Skeletal muscle tissue (tissue), 4 donors: ENCODE data around the gene PLGRKT. TPM values are rescaled to one million over a fixed set of nuclear protein-coding genes. Genes with fewer than 3 reads are reported as not detected.
"Not testable (repeated sequence)": the region's sequence is repeated elsewhere in the genome, so short reads cannot be mapped to it uniquely, and the experiment has no call there.

Experiments
- H3K27ac ChIP-seq: one replicate; pipeline ENCODE4 v1.7.0; 2013; ENCODE audit warnings: mild to moderate bottlenecking, low read depth, low read length, inconsistent platforms
- H3K27me3 ChIP-seq, 3 donors: one replicate each; pipeline ENCODE4 v1.7.0; 2013; ENCODE audit warnings: low read length in 3 of 3; ENCODE audit not compliant: control insufficient read depth in 3 of 3, insufficient read depth in 3 of 3
- H3K36me3 ChIP-seq, 3 donors: one replicate each; pipeline ENCODE4 v1.7.0; 2013; ENCODE audit warnings: low read length in 3 of 3; ENCODE audit not compliant: control insufficient read depth in 3 of 3, insufficient read depth in 3 of 3
- H3K4me1 ChIP-seq, 3 donors: one replicate each; pipeline ENCODE4 v1.7.0; 2013; ENCODE audit warnings: low read length in 3 of 3, mild to moderate bottlenecking in 3 of 3; ENCODE audit not compliant: control insufficient read depth in 3 of 3, insufficient read depth in 3 of 3
- H3K4me3 ChIP-seq, 3 donors: one replicate each; pipeline ENCODE4 v1.7.0; 2013; ENCODE audit warnings: low read length in 3 of 3
- H3K9ac ChIP-seq, 3 donors: one replicate each; pipeline ENCODE4 v1.7.0; 2013; ENCODE audit warnings: low read length in 3 of 3, mild to moderate bottlenecking in 3 of 3, moderate library complexity in 2 of 3, low read depth in 1 of 3
- H3K9me3 ChIP-seq, 3 donors: one replicate each; pipeline ENCODE4 v1.7.0; 2013; ENCODE audit warnings: low read length in 3 of 3; ENCODE audit not compliant: control insufficient read depth in 3 of 3
- total RNA-seq: library from RNA; depleted of rRNA; stranded (reverse); fragments of >200 nt; gene quantifications from one replicate; pipeline ENCODE4 v1.2.3, GENCODE V29; 2014
- donor health status: Osteomylitis.

PLGRKT gene
- total RNA-seq, 1 donor from 2014 or later = 15.1 TPM

DNA sequence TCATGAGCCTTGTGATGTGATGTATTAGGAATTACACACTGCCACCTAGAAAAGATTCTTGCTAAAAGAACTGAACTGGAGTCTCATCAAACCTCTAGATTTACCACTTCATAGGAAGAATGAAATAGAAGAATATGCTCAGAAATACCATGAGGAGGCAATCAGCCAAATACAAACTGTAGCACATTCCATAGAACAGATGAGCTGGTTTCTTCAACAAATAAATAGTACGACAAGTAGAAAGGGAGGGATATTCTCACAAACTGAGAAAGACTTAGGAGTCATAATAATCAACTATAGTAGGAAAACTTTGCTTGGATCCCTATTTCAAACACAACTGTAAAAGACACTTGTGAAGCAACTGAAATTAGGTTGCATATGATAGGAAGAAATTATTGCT lies 15.4 kb downstream of the PLGRKT start:
- Histone ChIP-seq H3K9me3 (no peaks in the 10 kb centered on the region), H3K36me3 (peaks cover 10 to 13% (median 10%) of the 10 kb centered on the region in 3 donors), H3K4me1 (no peaks in the 10 kb centered on the region), H3K27me3 (no peaks in the 10 kb centered on the region), H3K9ac (no peak overlapping the region), H3K27ac (no peak overlapping the region), H3K4me3 (no peak overlapping the region)

DNA sequence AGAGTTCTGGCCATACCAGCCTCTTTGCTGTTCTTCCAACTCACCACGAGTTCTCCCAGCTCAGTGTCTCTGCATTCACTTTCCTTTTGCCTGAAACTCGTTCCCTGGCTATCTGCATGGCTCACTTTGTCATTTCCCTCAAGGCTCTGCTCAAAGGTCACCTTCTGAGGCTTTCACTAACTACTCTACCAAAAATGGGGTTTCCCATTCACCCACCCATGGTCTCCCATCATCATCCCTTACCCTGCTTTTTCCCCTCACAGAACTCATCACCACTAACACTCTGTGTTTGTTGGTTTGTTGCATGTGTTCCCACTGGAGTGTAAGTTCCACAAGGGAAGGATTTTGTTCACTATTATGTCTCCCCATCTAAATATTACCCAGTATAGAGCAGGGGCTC lies 16.6 kb downstream of the PLGRKT start:
- H3K27ac ChIP-seq = no peak overlapping the region
- H3K36me3 ChIP-seq = peaks cover 9 to 10% (median 10%) of the 10 kb centered on the region in 3 donors
- H3K4me1 ChIP-seq = no peaks in the 10 kb centered on the region
- H3K9me3 ChIP-seq = no peaks in the 10 kb centered on the region
- H3K27me3 ChIP-seq = no peaks in the 10 kb centered on the region
- no peak overlapping the region for H3K4me3 ChIP-seq
- H3K9ac ChIP-seq = no peak overlapping the region

DNA sequence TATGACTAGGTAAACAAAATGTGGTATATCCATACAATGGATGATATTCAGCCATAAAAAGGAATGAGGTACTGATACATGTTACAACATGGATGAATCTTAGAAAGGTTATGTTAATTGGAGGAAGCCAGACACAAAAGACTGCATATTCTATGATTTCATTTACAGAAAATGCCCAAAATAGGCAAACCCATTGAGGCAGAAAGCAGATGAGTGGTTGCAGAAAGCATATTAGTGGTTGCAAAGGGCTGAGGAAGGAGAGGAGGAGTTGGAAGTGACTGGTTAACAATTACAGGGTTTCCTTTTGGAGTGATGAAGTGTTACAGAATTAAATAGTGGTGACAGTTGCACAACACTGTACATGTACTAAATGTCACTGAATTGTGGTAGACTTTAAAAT lies 17.7 kb downstream of the PLGRKT start:
- no peaks in the 10 kb centered on the region for H3K4me1 ChIP-seq
- no peak overlapping the region for H3K27ac ChIP-seq
- no peak overlapping the region for H3K4me3 ChIP-seq

DNA sequence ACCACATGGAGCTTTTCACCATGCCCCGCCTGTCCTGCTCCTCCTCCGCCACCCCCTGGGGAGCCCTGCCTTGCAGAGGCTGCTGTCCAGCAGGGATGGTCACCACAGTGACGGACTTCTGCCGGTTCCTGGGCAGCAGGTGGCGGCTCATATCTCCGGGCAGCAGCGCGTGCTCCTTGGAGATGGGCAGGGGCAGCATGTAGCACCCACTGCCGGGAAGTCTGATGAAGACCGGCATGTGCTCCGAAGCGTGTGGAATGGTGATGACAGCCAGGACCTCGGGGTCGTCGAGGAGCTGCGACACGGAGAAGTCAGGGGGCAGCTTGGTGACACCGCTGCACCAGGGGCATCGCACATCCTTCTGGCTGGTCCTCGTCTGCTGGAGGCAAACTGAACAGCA lies 19.2 kb downstream of the PLGRKT start:
- no peaks in the 10 kb centered on the region for H3K4me1 ChIP-seq
- no peak overlapping the region for H3K27ac ChIP-seq
- H3K27me3 ChIP-seq = no peaks in the 10 kb centered on the region
- peaks cover 9 to 10% (median 10%) of the 10 kb centered on the region in 3 donors for H3K36me3 ChIP-seq
- no peak overlapping the region for H3K4me3 ChIP-seq
- no peaks in the 10 kb centered on the region for H3K9me3 ChIP-seq
- no peak overlapping the region for H3K9ac ChIP-seq

More for the DNA sequence above, 17.7 kb downstream of the PLGRKT start:
- Histone ChIP-seq H3K27me3 (no peaks in the 10 kb centered on the region), H3K9ac (no peak overlapping the region), H3K9me3 (no peaks in the 10 kb centered on the region), H3K36me3 (peaks cover 9 to 10% (median 10%) of the 10 kb centered on the region in 3 donors)

DNA sequence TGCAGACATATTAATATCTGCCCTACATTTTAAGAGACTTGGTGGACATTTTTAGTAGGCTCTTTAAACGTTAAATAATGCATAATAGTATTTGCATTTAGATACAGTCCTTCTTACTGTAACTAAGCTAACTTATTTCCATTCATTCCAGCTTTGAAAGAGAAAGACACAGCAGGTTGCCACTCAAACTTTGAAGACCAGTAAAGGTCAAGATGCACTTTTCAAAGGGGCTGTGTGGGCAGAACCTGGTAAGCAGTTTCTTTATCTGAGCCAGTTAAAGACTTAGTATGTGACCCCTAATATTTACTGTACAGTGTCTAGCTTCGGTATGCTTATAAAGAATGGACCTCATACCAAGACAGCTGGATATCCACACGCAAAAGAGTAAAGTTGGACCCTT lies 20.8 kb downstream of the PLGRKT start:
- Histone ChIP-seq H3K27me3 (no peaks in the 10 kb centered on the region), H3K9ac (no peak overlapping the region), H3K27ac (no peak overlapping the region), H3K36me3 (peaks cover 10 to 12% (median 12%) of the 10 kb centered on the region in 3 donors), H3K4me1 (no peaks in the 10 kb centered on the region), H3K4me3 (no peak overlapping the region), H3K9me3 (no peaks in the 10 kb centered on the region)

DNA sequence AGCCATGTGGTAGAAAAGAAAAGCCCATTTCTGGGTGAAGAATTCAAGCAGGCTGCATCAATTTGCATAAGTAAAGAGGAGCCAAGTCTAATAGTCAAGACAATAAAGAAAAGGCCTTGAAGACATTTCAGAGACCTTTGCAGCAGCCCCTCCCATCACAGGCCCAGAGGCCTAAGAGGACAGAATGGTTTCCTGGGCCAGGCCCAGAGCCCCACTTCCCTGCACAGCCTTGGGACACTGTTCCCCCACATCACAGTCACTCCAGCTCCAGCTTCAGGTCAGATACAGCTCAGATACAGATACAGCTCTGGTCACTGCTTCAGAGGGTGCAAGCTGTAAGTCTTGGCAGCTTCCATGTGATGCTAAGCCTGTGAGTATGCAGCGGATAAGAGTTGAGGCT lies 29.1 kb downstream of the PLGRKT start:
- Histone ChIP-seq H3K9ac (no peak overlapping the region), H3K27me3 (no peaks in the 10 kb centered on the region), H3K9me3 (peaks cover 0 to 9% (median 4%) of the 10 kb centered on the region in 3 donors), H3K27ac (no peak overlapping the region), H3K36me3 (peaks cover 2 to 10% (median 2%) of the 10 kb centered on the region in 3 donors), H3K4me1 (no peaks in the 10 kb centered on the region), H3K4me3 (no peak overlapping the region)

DNA sequence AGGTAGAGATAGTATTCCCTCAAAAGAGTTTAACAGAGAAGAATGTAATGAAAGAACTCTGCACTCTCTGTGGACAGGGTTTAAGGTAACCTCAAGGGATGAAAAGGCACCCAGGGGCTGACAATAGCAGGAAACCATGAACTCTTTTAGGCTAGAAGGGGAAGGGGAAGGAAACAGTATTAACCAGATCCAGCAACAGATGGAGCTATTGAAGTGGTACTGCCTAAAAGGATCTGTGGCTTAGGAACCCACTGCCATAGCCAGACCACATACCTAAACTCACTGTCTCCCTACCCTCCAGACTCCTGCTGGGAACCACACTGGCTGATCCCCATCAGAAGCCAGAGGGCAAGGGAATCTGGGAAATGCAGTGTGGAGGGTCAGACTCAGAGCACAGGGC lies 35.5 kb downstream of the PLGRKT start:
- Histone ChIP-seq H3K27me3 (no peaks in the 10 kb centered on the region), H3K9ac (no peak overlapping the region), H3K9me3 (no peaks in the 10 kb centered on the region), H3K27ac (no peak overlapping the region), H3K4me3 (no peak overlapping the region), H3K4me1 (no peaks in the 10 kb centered on the region), H3K36me3 (no peaks in the 10 kb centered on the region)

DNA sequence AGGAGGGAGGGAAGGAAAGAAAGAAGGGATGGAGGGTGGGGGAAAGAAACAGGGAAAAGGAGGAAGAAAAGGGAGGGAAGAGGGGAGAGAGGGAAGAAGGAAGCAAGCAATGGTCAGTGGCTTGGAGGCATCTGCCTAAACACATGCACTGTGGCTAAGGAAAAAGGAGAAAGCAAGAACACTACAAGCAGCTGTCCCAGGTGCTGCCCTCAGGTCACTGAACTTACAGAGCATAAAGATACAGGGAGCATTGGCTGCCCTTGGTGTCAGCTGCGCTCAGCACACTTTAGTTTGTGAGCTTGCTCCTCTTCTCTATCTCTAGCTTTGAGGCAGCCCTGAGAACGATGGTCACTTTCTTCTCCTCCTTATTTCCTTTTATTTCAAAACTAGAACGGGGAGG lies 40.2 kb downstream of the PLGRKT start:
- not testable (repeated sequence) for H3K4me3 ChIP-seq, H3K27ac ChIP-seq, H3K9ac ChIP-seq, H3K27me3 ChIP-seq, H3K9me3 ChIP-seq, H3K36me3 ChIP-seq, H3K4me1 ChIP-seq

DNA sequence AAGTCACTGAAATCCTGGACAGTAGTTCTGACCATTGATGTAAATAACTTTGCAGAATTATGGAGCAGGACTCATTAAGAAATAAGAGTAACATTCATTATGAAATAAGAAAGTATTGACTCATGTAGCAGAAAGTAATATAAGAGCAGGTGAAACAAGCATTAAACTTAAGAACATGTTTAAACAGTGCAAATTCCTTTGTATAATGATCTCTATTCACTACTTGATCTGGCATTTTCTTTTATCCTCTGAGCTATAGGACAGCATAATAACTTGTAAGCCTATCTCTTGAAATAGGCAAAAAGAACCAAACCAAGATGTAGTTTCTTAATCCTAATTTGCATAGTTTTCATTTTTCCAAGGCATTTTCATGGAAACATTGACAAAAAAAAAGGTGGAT lies 42.3 kb downstream of the PLGRKT start:
- no peaks in the 10 kb centered on the region for H3K4me1 ChIP-seq
- H3K27me3 ChIP-seq = no peaks in the 10 kb centered on the region
- no peak overlapping the region for H3K9ac ChIP-seq
- no peak overlapping the region for H3K27ac ChIP-seq
- H3K9me3 ChIP-seq = no peaks in the 10 kb centered on the region
- H3K36me3 ChIP-seq = no peaks in the 10 kb centered on the region
- H3K4me3 ChIP-seq = no peak overlapping the region

DNA sequence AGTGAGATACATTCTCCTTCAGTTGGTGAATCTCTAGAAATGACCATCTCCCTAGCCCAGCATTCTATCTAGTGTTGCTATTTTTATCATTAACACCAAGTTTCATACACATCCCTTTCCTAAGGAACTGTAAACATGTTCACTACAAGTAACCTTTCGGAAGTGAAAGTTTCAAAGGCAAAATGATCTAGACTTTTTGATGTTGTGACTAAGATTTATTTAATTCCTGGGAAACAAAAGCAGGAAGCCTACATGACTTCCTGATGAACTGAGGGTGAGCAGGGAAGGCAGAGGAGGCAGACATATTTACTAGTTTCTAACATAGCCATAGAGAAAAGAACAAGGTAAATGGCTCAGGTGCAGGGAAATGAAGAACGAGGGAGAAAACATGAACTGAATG lies 43.7 kb downstream of the PLGRKT start:
- not testable (repeated sequence) for H3K9me3 ChIP-seq, H3K27me3 ChIP-seq, H3K4me3 ChIP-seq, H3K4me1 ChIP-seq, H3K9ac ChIP-seq, H3K36me3 ChIP-seq, H3K27ac ChIP-seq

DNA sequence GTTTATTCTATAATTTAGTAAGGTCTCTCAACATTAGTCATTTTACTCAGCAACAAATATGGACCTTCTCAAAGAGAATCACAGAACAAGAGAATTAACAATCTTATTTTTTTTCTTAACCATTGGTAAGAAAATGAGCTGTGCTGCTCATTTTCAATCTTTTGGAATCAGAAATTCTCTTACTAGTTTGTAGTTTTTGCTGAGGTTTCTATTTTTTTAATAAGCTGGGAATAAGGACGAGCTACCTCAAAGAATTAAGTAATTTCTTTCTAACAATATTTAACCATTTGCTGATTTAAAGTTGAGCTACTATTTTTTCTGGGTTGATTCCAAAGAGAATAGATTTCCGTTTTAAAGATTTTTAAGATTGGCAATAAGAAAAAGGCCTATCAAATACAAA lies 44.2 kb downstream of the PLGRKT start:
- Histone ChIP-seq H3K4me3 (no peak overlapping the region), H3K9me3 (no peaks in the 10 kb centered on the region), H3K9ac (no peak overlapping the region), H3K4me1 (no peaks in the 10 kb centered on the region), H3K36me3 (no peaks in the 10 kb centered on the region), H3K27me3 (no peaks in the 10 kb centered on the region), H3K27ac (no peak overlapping the region)
